Measurements from ENCODE around the gene HIVEP2. TPM values are rescaled to one million over a fixed set of nuclear protein-coding genes. Genes with fewer than 3 reads are reported as not detected.

The HIVEP2 gene
- total and polyA plus RNA-seq, 7 experiments from 2014 or later = 12.2 to 92.1 (median 51.5) TPM

- Histone ChIP-seq H3K27me3 (ENCODE audit: control insufficient read depth in 2 of 2, insufficient read depth in 2 of 2, low read length in 2 of 2) (no peaks in the 10 kb centered on the region), H3K4me1 (ENCODE audit: control insufficient read depth in 2 of 2, insufficient read depth in 2 of 2, low read length in 2 of 2) (peaks cover 52 to 56% of the 10 kb centered on the region in 2 donors), H3K9me3 (ENCODE audit: control insufficient read depth in 2 of 3, low read length in 3 of 3) (no peaks in the 10 kb centered on the region), H3K27ac (ENCODE audit: low read depth, low read length) (peak overlapping the region; percentile 82), H3K4me3 (ENCODE audit: low read length) (no peak overlapping the region), H3K36me3 (ENCODE audit: control insufficient read depth in 2 of 3, insufficient read depth in 3 of 3, low read length in 3 of 3) (no peaks in the 10 kb centered on the region)
- Mint-ChIP-seq H3K4me3 (peak overlapping the region in 9 of 10 donors; percentile 29 to 92 (median 54)), H3K36me3 (peaks cover 0 to 23% (median 16%) of the 10 kb centered on the region in 5 donors), H3K27ac (peak overlapping the region; percentile 68 to 99 (median 92)), H3K4me1 (peaks cover 48 to 91% (median 78%) of the 10 kb centered on the region in 7 donors), H3K27me3 (no peaks in the 10 kb centered on the region), H3K9me3 (peaks cover 0 to 9% (median 0%) of the 10 kb centered on the region in 11 donors)
- CTCF ChIA-PET = no interaction called here
- DNase-seq = no peak
- POLR2A ChIA-PET = interaction anchor here (8.6 kb wide), 1 partner anchor 22 kb away, joined by 71 read pairs; no protein-coding TSS in a partner anchor
- no peak for ATAC-seq
- intact Hi-C loops (cut with micrococcal nuclease) = loop anchor here in 1 of 2 donors (2.0 to 5.0 kb wide), 2 partner anchors 19 to 35 kb away; no protein-coding TSS in a partner anchor
Measured at GRCh38 chr6:142821860-142822259, 123.1 kb downstream of the HIVEP2 start.

- H3K4me1 Mint-ChIP-seq = peaks cover 50 to 91% (median 79%) of the 10 kb centered on the region in 7 donors
Measured at GRCh38 chr6:142821164-142821716, 123.7 kb downstream of the HIVEP2 start.

GRCh38 chr6:142820338-142821051 lies 124.5 kb downstream of the HIVEP2 start:
- intact Hi-C loops (cut with micrococcal nuclease) = loop anchor here (1.0 to 5.0 kb wide), 5 partner anchors 10 to 82 kb away; no protein-coding TSS in a partner anchor
- H3K4me1 Mint-ChIP-seq = peaks cover 50 to 94% (median 81%) of the 10 kb centered on the region in 7 donors
- peaks cover 0 to 30% (median 22%) of the 10 kb centered on the region in 5 donors for H3K36me3 Mint-ChIP-seq
- peak overlapping the region; percentile 72 to 93 (median 89) for H3K4me3 Mint-ChIP-seq
- ChIA-PET CTCF (interaction anchor here (0.6 to 2.5 kb wide), 3 partner anchors 13 to 122 kb away, joined by 3 to 5 read pairs (median 3); no protein-coding TSS in a partner anchor), POLR2A (interaction anchor here (0.6 to 8.6 kb wide), 16 partner anchors 9 to 122 kb away, joined by 3 to 71 read pairs (median 5); no protein-coding TSS in a partner anchor)
- ATAC-seq (peak; percentile 48), DNase-seq (peak in 4 of 9 donors; percentile 17 to 54 (median 41))
- Histone ChIP-seq H3K4me1 (ENCODE audit: control insufficient read depth in 2 of 2, insufficient read depth in 2 of 2, low read length in 2 of 2) (peaks cover 56 to 63% of the 10 kb centered on the region in 2 donors), H3K4me3 (ENCODE audit: low read length) (peak overlapping the region; percentile 66), H3K9me3 (ENCODE audit: control insufficient read depth in 2 of 3, low read length in 3 of 3) (no peaks in the 10 kb centered on the region), H3K27ac (ENCODE audit: low read depth, low read length) (peak overlapping the region; percentile 82), H3K36me3 (ENCODE audit: control insufficient read depth in 2 of 3, insufficient read depth in 3 of 3, low read length in 3 of 3) (no peaks in the 10 kb centered on the region), H3K27me3 (ENCODE audit: control insufficient read depth in 2 of 2, insufficient read depth in 2 of 2, low read length in 2 of 2) (no peaks in the 10 kb centered on the region)
- no peaks in the 10 kb centered on the region for H3K27me3 Mint-ChIP-seq
- peak overlapping the region; percentile 68 to 99 (median 92) for H3K27ac Mint-ChIP-seq
- H3K9me3 Mint-ChIP-seq = peaks cover 0 to 10% (median 0%) of the 10 kb centered on the region in 11 donors

More at GRCh38 chr6:142821164-142821716, 123.7 kb downstream of the HIVEP2 start:
- ATAC-seq = no peak
- Histone ChIP-seq H3K27ac (ENCODE audit: low read depth, low read length) (peak overlapping the region; percentile 82), H3K4me3 (ENCODE audit: low read length) (no peak overlapping the region), H3K4me1 (ENCODE audit: control insufficient read depth in 2 of 2, insufficient read depth in 2 of 2, low read length in 2 of 2) (peaks cover 56 to 63% of the 10 kb centered on the region in 2 donors), H3K9me3 (ENCODE audit: control insufficient read depth in 2 of 3, low read length in 3 of 3) (no peaks in the 10 kb centered on the region), H3K36me3 (ENCODE audit: control insufficient read depth in 2 of 3, insufficient read depth in 3 of 3, low read length in 3 of 3) (no peaks in the 10 kb centered on the region), H3K27me3 (ENCODE audit: control insufficient read depth in 2 of 2, insufficient read depth in 2 of 2, low read length in 2 of 2) (no peaks in the 10 kb centered on the region)
- DNase-seq = no peak
- H3K9me3 Mint-ChIP-seq = peaks cover 0 to 10% (median 0%) of the 10 kb centered on the region in 11 donors
- intact Hi-C loops (cut with micrococcal nuclease) = loop anchor here in 1 of 2 donors (2.0 to 5.0 kb wide), 2 partner anchors 18 to 36 kb away; no protein-coding TSS in a partner anchor
- peaks cover 0 to 29% (median 22%) of the 10 kb centered on the region in 5 donors for H3K36me3 Mint-ChIP-seq
- H3K27ac Mint-ChIP-seq = peak overlapping the region; percentile 68 to 99 (median 92)
- peak overlapping the region in 8 of 10 donors; percentile 72 to 92 (median 89) for H3K4me3 Mint-ChIP-seq
- ChIA-PET POLR2A (interaction anchor here (0.8 to 8.6 kb wide), 2 partner anchors 10 to 22 kb away, joined by 3 to 71 read pairs; no protein-coding TSS in a partner anchor), CTCF (interaction anchor here (2.5 kb wide), 1 partner anchor 13 kb away, joined by 5 read pairs; no protein-coding TSS in a partner anchor)
- no peaks in the 10 kb centered on the region for H3K27me3 Mint-ChIP-seq

- ChIA-PET CTCF (interaction anchor here (0.6 to 2.5 kb wide), 4 partner anchors 14 to 128 kb away, joined by 3 to 5 read pairs (median 3); no protein-coding TSS in a partner anchor), POLR2A (interaction anchor here (0.6 to 8.6 kb wide), 18 partner anchors 8 to 123 kb away, joined by 3 to 71 read pairs (median 5); no protein-coding TSS in a partner anchor)
- H3K27ac ChIP-seq (ENCODE audit: low read depth, low read length) = peak overlapping the region; percentile 82
- peak overlapping the region; percentile 72 to 93 (median 89) for H3K4me3 Mint-ChIP-seq
- no peaks in the 10 kb centered on the region for H3K27me3 Mint-ChIP-seq
- no peaks in the 10 kb centered on the region for H3K36me3 ChIP-seq (ENCODE audit: control insufficient read depth in 2 of 3, insufficient read depth in 3 of 3, low read length in 3 of 3)
- peak overlapping the region; percentile 68 to 99 (median 92) for H3K27ac Mint-ChIP-seq
- peaks cover 52 to 95% (median 83%) of the 10 kb centered on the region in 7 donors for H3K4me1 Mint-ChIP-seq
- peaks cover 5 to 36% (median 28%) of the 10 kb centered on the region in 5 donors for H3K36me3 Mint-ChIP-seq
- no peaks in the 10 kb centered on the region for H3K9me3 ChIP-seq (ENCODE audit: control insufficient read depth in 2 of 3, low read length in 3 of 3)
- H3K4me3 ChIP-seq (ENCODE audit: low read length) = peak overlapping the region; percentile 66
- intact Hi-C loops (cut with micrococcal nuclease) = loop anchor here (1.0 to 5.0 kb wide), 10 partner anchors 8 to 125 kb away; no protein-coding TSS in a partner anchor
- H3K4me1 ChIP-seq (ENCODE audit: control insufficient read depth in 2 of 2, insufficient read depth in 2 of 2, low read length in 2 of 2) = peaks cover 59 to 67% of the 10 kb centered on the region in 2 donors
- DNase-seq (peak in 6 of 9 donors; percentile 27 to 80 (median 44)), ATAC-seq (peak; percentile 75)
- no peaks in the 10 kb centered on the region for H3K27me3 ChIP-seq (ENCODE audit: control insufficient read depth in 2 of 2, insufficient read depth in 2 of 2, low read length in 2 of 2)
- H3K9me3 Mint-ChIP-seq = peaks cover 0 to 10% (median 0%) of the 10 kb centered on the region in 11 donors
Measured at GRCh38 chr6:142819603-142820337, 125.2 kb downstream of the HIVEP2 start.

- H3K27me3 ChIP-seq (ENCODE audit: control insufficient read depth in 2 of 2, insufficient read depth in 2 of 2, low read length in 2 of 2) = no peaks in the 10 kb centered on the region
- no peak for DNase-seq
- intact Hi-C loops (cut with micrococcal nuclease) = no loop called here
- H3K4me1 ChIP-seq (ENCODE audit: control insufficient read depth in 2 of 2, insufficient read depth in 2 of 2, low read length in 2 of 2) = peaks cover 52 to 71% of the 10 kb centered on the region in 2 donors
- H3K27ac Mint-ChIP-seq = peak overlapping the region in 7 of 9 donors; percentile 10 to 85 (median 69)
- peaks cover 0 to 5% (median 0%) of the 10 kb centered on the region in 11 donors for H3K9me3 Mint-ChIP-seq
- peaks cover 5 to 34% (median 20%) of the 10 kb centered on the region in 5 donors for H3K36me3 Mint-ChIP-seq
- ATAC-seq = no peak
- H3K27ac ChIP-seq (ENCODE audit: low read depth, low read length) = peak overlapping the region; percentile 8
- ChIA-PET POLR2A (interaction anchor here (0.6 to 8.6 kb wide), 4 partner anchors 13 to 1552 kb away, joined by 3 to 71 read pairs (median 3); no protein-coding TSS in a partner anchor), CTCF (interaction anchor here (0.9 to 1.1 kb wide), 2 partner anchors 38 to 69 kb away, joined by 3 read pairs; no protein-coding TSS in a partner anchor)
- no peaks in the 10 kb centered on the region for H3K36me3 ChIP-seq (ENCODE audit: control insufficient read depth in 2 of 3, insufficient read depth in 3 of 3, low read length in 3 of 3)
- H3K4me3 Mint-ChIP-seq = peak overlapping the region in 3 of 10 donors; percentile 8 to 32 (median 31)
- H3K27me3 Mint-ChIP-seq = no peaks in the 10 kb centered on the region
- no peaks in the 10 kb centered on the region for H3K9me3 ChIP-seq (ENCODE audit: control insufficient read depth in 2 of 3, low read length in 3 of 3)
- peaks cover 59 to 97% (median 90%) of the 10 kb centered on the region in 7 donors for H3K4me1 Mint-ChIP-seq
- H3K4me3 ChIP-seq (ENCODE audit: low read length) = no peak overlapping the region
Measured at GRCh38 chr6:142816486-142816885, 128.5 kb downstream of the HIVEP2 start.

Measured in naive thymus-derived CD4-positive, alpha-beta T cell (primary cell).